Keratinocyte (primary cell): ENCODE results near the gene ADAMTS6. TPM values are rescaled to one million over a fixed set of nuclear protein-coding genes. Genes with fewer than 3 reads are reported as not detected.

Source experiments
- DNase-seq: peaks from one replicate; pipeline ENCODE4 v3.0.0-alpha.2; 2011; ENCODE audit warnings: low read depth, missing footprints, low spot score
- FAIRE-seq: peaks from 2 replicates; lab custom pipeline; 2011; peaks lifted over from hg19 to GRCh38; lab: Jason Lieb, UNC
- H2AFZ ChIP-seq: 2 replicates; pipeline ENCODE4 v1.6.0; 2012; ENCODE audit warnings: low read length, control low read depth, inconsistent platforms; ENCODE audit not compliant: control insufficient read depth
- H3K27ac ChIP-seq: 2 replicates; pipeline ENCODE4 v1.5.1; 2011; ENCODE audit warnings: low read length; ENCODE audit not compliant: control insufficient read depth, insufficient read depth
- H3K27me3 ChIP-seq: 3 replicates; pipeline ENCODE4 v1.6.0; 2011; ENCODE audit warnings: low read length; ENCODE audit not compliant: control insufficient read depth, insufficient read depth; ENCODE audit errors: extremely low read depth
- H3K36me3 ChIP-seq, 2 experiments: 2 replicates in 1 of 2; 3 replicates in 1 of 2; pipeline ENCODE4 v1.5.1; 2011; ENCODE audit warnings: low read length in 2 of 2, mild to moderate bottlenecking in 1 of 2; ENCODE audit not compliant: control insufficient read depth in 2 of 2, insufficient read depth in 2 of 2; ENCODE audit errors: extremely low read depth in 1 of 2
- H3K4me1 ChIP-seq: 3 replicates; pipeline ENCODE4 v1.5.1; 2011; ENCODE audit warnings: low read length; ENCODE audit not compliant: control insufficient read depth, insufficient read depth; ENCODE audit errors: extremely low read depth
- H3K4me2 ChIP-seq: 3 replicates; pipeline ENCODE4 v1.6.0; 2011; ENCODE audit warnings: low read depth, low read length; ENCODE audit not compliant: control insufficient read depth, insufficient read depth; ENCODE audit errors: extremely low read depth
- H3K4me3 ChIP-seq, 3 experiments: fragments of 200-600 bp in 1 of 3; sonication (generic) in 1 of 3; 2 replicates in 2 of 3; 3 replicates in 1 of 3; pipeline ENCODE4 v1.5.1; 2011 to 2016; ENCODE audit warnings: low read length in 3 of 3, mild to moderate bottlenecking in 3 of 3, control low read depth in 2 of 3, inconsistent platforms in 1 of 3, low read depth in 1 of 3, mixed read lengths in 1 of 3, mixed run types in 1 of 3, moderate library complexity in 1 of 3; ENCODE audit not compliant: control insufficient read depth in 2 of 3, insufficient read depth in 2 of 3; ENCODE audit errors: extremely low read depth in 1 of 3
- H3K79me2 ChIP-seq: 2 replicates; pipeline ENCODE4 v1.6.0; 2012; ENCODE audit warnings: low read length; ENCODE audit not compliant: control insufficient read depth, insufficient read depth
- H3K9ac ChIP-seq: 3 replicates; pipeline ENCODE4 v1.6.0; 2011; ENCODE audit warnings: low read length; ENCODE audit not compliant: control insufficient read depth, insufficient read depth; ENCODE audit errors: extremely low read depth
- H3K9me1 ChIP-seq: 3 replicates; pipeline ENCODE4 v1.6.0; 2011; ENCODE audit warnings: low read length; ENCODE audit not compliant: control insufficient read depth, insufficient read depth; ENCODE audit errors: extremely low read depth
- H3K9me3 ChIP-seq: 2 replicates; pipeline ENCODE4 v1.5.1; 2012; ENCODE audit warnings: low read depth, low read length; ENCODE audit not compliant: control insufficient read depth
- H4K20me1 ChIP-seq: 3 replicates; pipeline ENCODE4 v1.6.0; 2011; ENCODE audit warnings: low read length; ENCODE audit not compliant: control insufficient read depth, insufficient read depth; ENCODE audit errors: extremely low read depth
- EZH2 ChIP-seq: IDR thresholded peaks from one replicate; pipeline ENCODE4 v1.6.1; 2012; ENCODE audit warnings: inconsistent platforms, mild to moderate bottlenecking, low read length, moderate library complexity
- dilution Hi-C: fragments of 300-500 bp; cut with MboI; formaldehyde crosslinking; loops from one replicate; pipeline ENCODE4 v1.7.0; 2020; ENCODE audit warnings: low sequenced_read_pairs; ENCODE audit not compliant: extremely low pct_ligation_motif_present
- polyA plus RNA-seq, 5 experiments: library from polyadenylated mRNA; depleted of rRNA in 3 of 5; stranded (reverse) in 3 of 5; stranded (forward) in 1 of 5; unstranded in 1 of 5; fragments of >200 nt; gene quantifications; 1 replicate in 1 of 5; 2 replicates in 3 of 5; 3 replicates in 1 of 5; pipeline versions ENCODE4 v1.2.1 to v1.2.3, GENCODE V29; 2011 to 2012; ENCODE audit warnings: missing spikeins in 2 of 5, low read depth in 1 of 5, low replicate concordance in 1 of 5
- TF ChIP-seq, protein P1 (sequence below), 3 experiments: IDR thresholded peaks in 1 of 3; conservative IDR thresholded peaks in 1 of 3; optimal IDR thresholded peaks in 1 of 3; 2 replicates in 2 of 3; 3 replicates in 1 of 3; pipeline versions ENCODE3 to v1.5.1; 2011; ENCODE audit warnings: low read length in 3 of 3, mild to moderate bottlenecking in 3 of 3, moderate library complexity in 2 of 3, control low read depth in 1 of 3, inconsistent platforms in 1 of 3; ENCODE audit not compliant: insufficient read depth in 2 of 3; ENCODE audit errors: extremely low read depth in 1 of 3

Gene ADAMTS6
- polyA plus RNA-seq, 1 donor (not counting 4 experiments of a cell fraction or from before 2014, with no cell fraction given), result 10.9 TPM

DNA sequence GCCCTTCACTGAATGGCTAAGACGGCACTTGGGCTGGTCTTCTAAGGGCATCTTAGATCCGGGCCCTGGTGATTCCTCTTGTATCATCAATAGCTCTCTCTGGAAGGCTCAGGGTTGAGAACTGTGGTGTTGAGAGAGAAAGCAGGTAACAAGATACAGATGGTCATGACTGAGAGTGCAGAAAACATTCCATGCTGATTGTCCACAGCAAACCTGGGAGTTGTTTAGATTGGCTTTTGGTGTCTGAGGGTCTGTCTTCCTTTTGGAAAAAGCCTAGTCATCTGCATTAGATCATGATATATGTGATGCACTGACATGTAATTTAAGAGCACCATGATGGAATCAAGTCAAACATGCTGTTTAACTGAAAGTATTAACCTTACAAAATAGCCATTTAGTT lies 331.9 kb downstream of the ADAMTS6 start:
- peak; percentile 41 for FAIRE-seq
- Histone ChIP-seq H3K27me3 (no peaks in the 10 kb centered on the region), H4K20me1 (no peaks in the 10 kb centered on the region), H3K4me2 (no peak overlapping the region), H3K36me3 (peaks cover 7 to 26% of the 10 kb centered on the region in 2 experiments), H3K9me1 (no peaks in the 10 kb centered on the region), H3K4me1 (no peaks in the 10 kb centered on the region), H3K79me2 (no peaks in the 10 kb centered on the region), H3K9ac (no peak overlapping the region), H2AFZ (no peak overlapping the region), H3K4me3 (no peak overlapping the region), H3K27ac (no peak overlapping the region), H3K9me3 (no peaks in the 10 kb centered on the region)
- TF ChIP-seq, protein P1, sequence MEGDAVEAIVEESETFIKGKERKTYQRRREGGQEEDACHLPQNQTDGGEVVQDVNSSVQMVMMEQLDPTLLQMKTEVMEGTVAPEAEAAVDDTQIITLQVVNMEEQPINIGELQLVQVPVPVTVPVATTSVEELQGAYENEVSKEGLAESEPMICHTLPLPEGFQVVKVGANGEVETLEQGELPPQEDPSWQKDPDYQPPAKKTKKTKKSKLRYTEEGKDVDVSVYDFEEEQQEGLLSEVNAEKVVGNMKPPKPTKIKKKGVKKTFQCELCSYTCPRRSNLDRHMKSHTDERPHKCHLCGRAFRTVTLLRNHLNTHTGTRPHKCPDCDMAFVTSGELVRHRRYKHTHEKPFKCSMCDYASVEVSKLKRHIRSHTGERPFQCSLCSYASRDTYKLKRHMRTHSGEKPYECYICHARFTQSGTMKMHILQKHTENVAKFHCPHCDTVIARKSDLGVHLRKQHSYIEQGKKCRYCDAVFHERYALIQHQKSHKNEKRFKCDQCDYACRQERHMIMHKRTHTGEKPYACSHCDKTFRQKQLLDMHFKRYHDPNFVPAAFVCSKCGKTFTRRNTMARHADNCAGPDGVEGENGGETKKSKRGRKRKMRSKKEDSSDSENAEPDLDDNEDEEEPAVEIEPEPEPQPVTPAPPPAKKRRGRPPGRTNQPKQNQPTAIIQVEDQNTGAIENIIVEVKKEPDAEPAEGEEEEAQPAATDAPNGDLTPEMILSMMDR (optimal IDR thresholded peaks at IDR 0.05 in 1 of 3, IDR thresholded peaks at IDR 0.05 in 1 of 3, conservative IDR thresholded peaks at IDR 0.05 in 1 of 3; ENCODE audit: extremely low read depth in 1 of 3, insufficient read depth in 2 of 3, low read length in 3 of 3), result no peak
- no peak for TF ChIP-seq EZH2
- dilution Hi-C loops, result no loop called here
- DNase-seq, result no peak

DNA sequence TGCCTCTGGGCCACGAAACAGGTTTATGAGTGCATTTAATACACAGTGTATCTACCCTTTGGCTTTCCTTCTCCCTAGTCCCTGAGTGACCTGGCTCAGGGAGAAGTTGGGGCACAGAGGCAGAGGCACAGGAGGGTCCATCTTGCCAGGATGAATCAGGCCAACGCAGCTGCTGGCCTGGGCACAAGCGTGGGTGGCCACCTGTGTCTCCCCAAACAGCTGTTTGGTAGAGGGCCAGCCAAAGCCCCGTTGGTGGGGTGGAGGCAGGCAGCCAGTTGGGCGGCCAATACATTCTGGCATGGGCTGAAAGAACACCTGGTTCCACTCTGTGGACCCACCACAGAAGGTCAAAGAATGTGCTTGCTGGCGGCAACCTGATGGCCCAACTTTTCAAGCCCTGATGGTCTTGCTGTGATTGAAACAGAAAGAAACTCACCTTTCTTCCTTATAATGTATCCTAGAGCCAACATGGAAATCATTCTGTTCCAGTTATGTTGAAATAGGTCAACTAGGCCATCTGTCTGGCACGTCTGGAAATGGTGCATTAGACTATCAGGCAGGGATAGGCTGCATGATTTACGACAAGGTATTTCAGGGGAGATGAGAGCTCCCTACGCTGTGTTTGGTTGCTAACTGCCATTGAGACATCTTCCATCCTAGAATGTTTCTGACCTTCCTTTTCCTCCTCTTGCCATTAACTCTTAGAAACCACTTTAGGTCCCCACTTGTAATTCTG lies 337.4 kb downstream of the ADAMTS6 start:
- no peaks in the 10 kb centered on the region for H3K9me3 ChIP-seq
- no peak for DNase-seq
- no peak for FAIRE-seq
- peaks cover 2 to 3% of the 10 kb centered on the region in 2 experiments for H3K36me3 ChIP-seq
- H3K4me3 ChIP-seq, result no peak overlapping the region
- no peaks in the 10 kb centered on the region for H3K79me2 ChIP-seq
- H3K4me1 ChIP-seq, result peaks cover 9% of the 10 kb centered on the region
- H3K9ac ChIP-seq, result no peak overlapping the region
- no peak overlapping the region for H3K4me2 ChIP-seq
- no peak overlapping the region for H2AFZ ChIP-seq
- no peak overlapping the region for H3K27ac ChIP-seq
- H4K20me1 ChIP-seq, result no peaks in the 10 kb centered on the region
- dilution Hi-C loops, result no loop called here
- no peaks in the 10 kb centered on the region for H3K9me1 ChIP-seq
- TF ChIP-seq, protein P1 (optimal IDR thresholded peaks at IDR 0.05 in 1 of 3, IDR thresholded peaks at IDR 0.05 in 1 of 3, conservative IDR thresholded peaks at IDR 0.05 in 1 of 3; ENCODE audit: extremely low read depth in 1 of 3, insufficient read depth in 2 of 3, low read length in 3 of 3), result no peak
- TF ChIP-seq EZH2, result no peak
- no peaks in the 10 kb centered on the region for H3K27me3 ChIP-seq
